ENCODE data around the gene NOX1. TPM values are rescaled to one million over a fixed set of nuclear protein-coding genes. Genes with fewer than 3 reads are reported as not detected.
"Not testable (repeated sequence)": the region's sequence is repeated elsewhere in the genome, so short reads cannot be mapped to it uniquely, and the experiment has no call there.

Gene NOX1
- total RNA-seq, 2 donors from 2014 or later: not detected

GRCh38 chrX:100863326-100863864, 10.8 kb downstream of the NOX1 start:
- Mint-ChIP-seq H3K4me3 (no peak overlapping the region), H3K27ac (no peak overlapping the region), H3K4me1 (no peaks in the 10 kb centered on the region), H3K36me3 (ENCODE audit: low read depth) (no peaks in the 10 kb centered on the region), H3K27me3 (peaks cover 8% of the 10 kb centered on the region)
- no peak for DNase-seq
- ATAC-seq: no peak
- H3K9me3 ChIP-seq (ENCODE audit: control insufficient read depth, low read length, poor library complexity, severe bottlenecking): no peaks in the 10 kb centered on the region

- H3K27ac Mint-ChIP-seq: no peak overlapping the region
- no peaks in the 10 kb centered on the region for H3K27me3 Mint-ChIP-seq
- DNase-seq (no peak), ATAC-seq (no peak)
- H3K4me3 Mint-ChIP-seq: no peak overlapping the region
- H3K9me3 ChIP-seq (ENCODE audit: control insufficient read depth, low read length, poor library complexity, severe bottlenecking): no peaks in the 10 kb centered on the region
- no peaks in the 10 kb centered on the region for H3K4me1 Mint-ChIP-seq
- no peaks in the 10 kb centered on the region for H3K36me3 Mint-ChIP-seq (ENCODE audit: low read depth)
Observed at GRCh38 chrX:100852810-100853209, 21.3 kb downstream of the NOX1 start.

GRCh38 chrX:100850317-100850716, 23.8 kb downstream of the NOX1 start:
- H3K27me3 Mint-ChIP-seq: no peaks in the 10 kb centered on the region

GRCh38 chrX:100831219-100831946, 42.8 kb downstream of the NOX1 start:
- no peaks in the 10 kb centered on the region for H3K27me3 Mint-ChIP-seq
- DNase-seq (no peak), ATAC-seq (no peak)
- no peaks in the 10 kb centered on the region for H3K9me3 ChIP-seq (ENCODE audit: control insufficient read depth, low read length, poor library complexity, severe bottlenecking)
- H3K36me3 Mint-ChIP-seq (ENCODE audit: low read depth): peaks cover 9% of the 10 kb centered on the region
- H3K4me1 Mint-ChIP-seq: peaks cover 8% of the 10 kb centered on the region
- H3K4me3 Mint-ChIP-seq: no peak overlapping the region
- H3K27ac Mint-ChIP-seq: peak overlapping the region; percentile 90

More at GRCh38 chrX:100850317-100850716, 23.8 kb downstream of the NOX1 start:
- peaks cover 3% of the 10 kb centered on the region for H3K36me3 Mint-ChIP-seq (ENCODE audit: low read depth)
- ATAC-seq (no peak), DNase-seq (no peak)
- H3K4me1 Mint-ChIP-seq: no peaks in the 10 kb centered on the region
- no peak overlapping the region for H3K4me3 Mint-ChIP-seq
- no peaks in the 10 kb centered on the region for H3K9me3 ChIP-seq (ENCODE audit: control insufficient read depth, low read length, poor library complexity, severe bottlenecking)
- H3K27ac Mint-ChIP-seq: no peak overlapping the region

GRCh38 chrX:100830547-100830946, 43.6 kb downstream of the NOX1 start:
- peaks cover 7% of the 10 kb centered on the region for H3K4me1 Mint-ChIP-seq
- H3K27ac Mint-ChIP-seq: peak overlapping the region; percentile 90
- no peak for DNase-seq
- peaks cover 9% of the 10 kb centered on the region for H3K36me3 Mint-ChIP-seq (ENCODE audit: low read depth)
- peak overlapping the region; percentile 66 for H3K4me3 Mint-ChIP-seq
- peak; percentile 35 for ATAC-seq
- no peaks in the 10 kb centered on the region for H3K27me3 Mint-ChIP-seq
- no peaks in the 10 kb centered on the region for H3K9me3 ChIP-seq (ENCODE audit: control insufficient read depth, low read length, poor library complexity, severe bottlenecking)

- Mint-ChIP-seq H3K36me3 (ENCODE audit: low read depth) (peaks cover 9% of the 10 kb centered on the region), H3K27me3 (no peaks in the 10 kb centered on the region), H3K4me3 (peak overlapping the region; percentile 62), H3K4me1 (peaks cover 7% of the 10 kb centered on the region), H3K27ac (peak overlapping the region; percentile 90)
- no peak for DNase-seq
- ATAC-seq: peak; percentile 49
- no peaks in the 10 kb centered on the region for H3K9me3 ChIP-seq (ENCODE audit: control insufficient read depth, low read length, poor library complexity, severe bottlenecking)
Observed at GRCh38 chrX:100830143-100830542, 44.0 kb downstream of the NOX1 start.

GRCh38 chrX:100829730-100830129, 44.4 kb downstream of the NOX1 start:
- Mint-ChIP-seq H3K36me3 (ENCODE audit: low read depth) (peaks cover 9% of the 10 kb centered on the region), H3K4me1 (peaks cover 7% of the 10 kb centered on the region), H3K27me3 (no peaks in the 10 kb centered on the region), H3K4me3 (peak overlapping the region; percentile 62), H3K27ac (peak overlapping the region; percentile 90)
- DNase-seq: no peak
- peak; percentile 92 for ATAC-seq
- H3K9me3 ChIP-seq (ENCODE audit: control insufficient read depth, low read length, poor library complexity, severe bottlenecking): no peaks in the 10 kb centered on the region

GRCh38 chrX:100819837-100820666, 54.1 kb downstream of the NOX1 start, which contains the start of gene CSTF2:
Gene CSTF2, plus strand, starts transcription at chrX:100820391. Its CDS starts 26 bp downstream, at chrX:100820417.
- H3K9me3 ChIP-seq (ENCODE audit: control insufficient read depth, low read length, poor library complexity, severe bottlenecking): no peaks in the 10 kb centered on the region
- Mint-ChIP-seq H3K27ac (peak within 1 kb of the TSS; percentile 84), H3K36me3 (ENCODE audit: low read depth) (peaks cover 2% of the 10 kb centered on the region), H3K4me1 (peaks cover 5% of the 10 kb centered on the region), H3K27me3 (peaks cover 5% of the 10 kb centered on the region), H3K4me3 (peak within 1 kb of the TSS; percentile 88)
- peak; percentile 57 to 62 (median 58) for DNase-seq
- peak; percentile 95 for ATAC-seq

GRCh38 chrX:100819534-100819836, 54.7 kb downstream of the NOX1 start:
- H3K27ac Mint-ChIP-seq: peak overlapping the region; percentile 84
- no peaks in the 10 kb centered on the region for H3K9me3 ChIP-seq (ENCODE audit: control insufficient read depth, low read length, poor library complexity, severe bottlenecking)
- peak in 1 of 3 donors; percentile 9 for DNase-seq
- peak overlapping the region; percentile 88 for H3K4me3 Mint-ChIP-seq
- H3K4me1 Mint-ChIP-seq: peaks cover 5% of the 10 kb centered on the region
- ATAC-seq: no peak
- peaks cover 2% of the 10 kb centered on the region for H3K36me3 Mint-ChIP-seq (ENCODE audit: low read depth)
- H3K27me3 Mint-ChIP-seq: peaks cover 5% of the 10 kb centered on the region

- Mint-ChIP-seq H3K27me3 (peaks cover 11% of the 10 kb centered on the region), H3K4me1 (peaks cover 5% of the 10 kb centered on the region), H3K36me3 (ENCODE audit: low read depth) (peaks cover 2% of the 10 kb centered on the region), H3K27ac (no peak overlapping the region), H3K4me3 (no peak overlapping the region)
- H3K9me3 ChIP-seq (ENCODE audit: control insufficient read depth, low read length, poor library complexity, severe bottlenecking): no peaks in the 10 kb centered on the region
- ATAC-seq (no peak), DNase-seq (no peak)
Observed at GRCh38 chrX:100817340-100817739, 56.8 kb downstream of the NOX1 start.

- H3K4me3 Mint-ChIP-seq: no peak overlapping the region
- H3K9me3 ChIP-seq (ENCODE audit: control insufficient read depth, low read length, poor library complexity, severe bottlenecking): no peaks in the 10 kb centered on the region
- H3K27ac Mint-ChIP-seq: no peak overlapping the region
- H3K27me3 Mint-ChIP-seq: peaks cover 39% of the 10 kb centered on the region
- no peaks in the 10 kb centered on the region for H3K4me1 Mint-ChIP-seq
- no peak for DNase-seq
- ATAC-seq: no peak
- no peaks in the 10 kb centered on the region for H3K36me3 Mint-ChIP-seq (ENCODE audit: low read depth)
Observed at GRCh38 chrX:100812216-100813158, 61.7 kb downstream of the NOX1 start.

- H3K4me3 Mint-ChIP-seq; ATAC-seq; H3K36me3 Mint-ChIP-seq (ENCODE audit: low read depth): not testable (repeated sequence)
Observed at GRCh38 chrX:100808265-100808664, 65.9 kb downstream of the NOX1 start.

More at GRCh38 chrX:100808265-100808664, 65.9 kb downstream of the NOX1 start:
- H3K4me1 Mint-ChIP-seq; H3K27ac Mint-ChIP-seq; H3K9me3 ChIP-seq (ENCODE audit: control insufficient read depth, low read length, poor library complexity, severe bottlenecking); DNase-seq: not testable (repeated sequence)
- peaks cover 34% of the 10 kb centered on the region for H3K27me3 Mint-ChIP-seq

Data from T-helper 17 cell (primary cell).